ENCODE results near the gene CDH13.

Gene CDH13

GRCh38 chr16:83738923-83739503 lies 1112.2 kb downstream of the CDH13 start:
- no peak overlapping the region for H3K4me3 ChIP-seq (ENCODE audit: low read depth, low read length)
- in situ Hi-C loops (cut with HindIII; ENCODE audit: low sequenced_read_pairs): no loop called here
- no peak for DNase-seq (ENCODE audit: low read depth)
- TF ChIP-seq, protein P1, sequence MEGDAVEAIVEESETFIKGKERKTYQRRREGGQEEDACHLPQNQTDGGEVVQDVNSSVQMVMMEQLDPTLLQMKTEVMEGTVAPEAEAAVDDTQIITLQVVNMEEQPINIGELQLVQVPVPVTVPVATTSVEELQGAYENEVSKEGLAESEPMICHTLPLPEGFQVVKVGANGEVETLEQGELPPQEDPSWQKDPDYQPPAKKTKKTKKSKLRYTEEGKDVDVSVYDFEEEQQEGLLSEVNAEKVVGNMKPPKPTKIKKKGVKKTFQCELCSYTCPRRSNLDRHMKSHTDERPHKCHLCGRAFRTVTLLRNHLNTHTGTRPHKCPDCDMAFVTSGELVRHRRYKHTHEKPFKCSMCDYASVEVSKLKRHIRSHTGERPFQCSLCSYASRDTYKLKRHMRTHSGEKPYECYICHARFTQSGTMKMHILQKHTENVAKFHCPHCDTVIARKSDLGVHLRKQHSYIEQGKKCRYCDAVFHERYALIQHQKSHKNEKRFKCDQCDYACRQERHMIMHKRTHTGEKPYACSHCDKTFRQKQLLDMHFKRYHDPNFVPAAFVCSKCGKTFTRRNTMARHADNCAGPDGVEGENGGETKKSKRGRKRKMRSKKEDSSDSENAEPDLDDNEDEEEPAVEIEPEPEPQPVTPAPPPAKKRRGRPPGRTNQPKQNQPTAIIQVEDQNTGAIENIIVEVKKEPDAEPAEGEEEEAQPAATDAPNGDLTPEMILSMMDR (IDR thresholded peaks at IDR 0.05; ENCODE audit: low read depth, low read length, missing control alignments): no peak

- H3K4me3 ChIP-seq (ENCODE audit: low read depth, low read length): no peak overlapping the region
- no peak for DNase-seq (ENCODE audit: low read depth)
- in situ Hi-C loops (cut with HindIII; ENCODE audit: low sequenced_read_pairs): no loop called here
- TF ChIP-seq, protein P1 (IDR thresholded peaks at IDR 0.05; ENCODE audit: low read depth, low read length, missing control alignments): no peak
Measured at GRCh38 chr16:83742124-83742899, 1115.5 kb downstream of the CDH13 start.

DNA sequence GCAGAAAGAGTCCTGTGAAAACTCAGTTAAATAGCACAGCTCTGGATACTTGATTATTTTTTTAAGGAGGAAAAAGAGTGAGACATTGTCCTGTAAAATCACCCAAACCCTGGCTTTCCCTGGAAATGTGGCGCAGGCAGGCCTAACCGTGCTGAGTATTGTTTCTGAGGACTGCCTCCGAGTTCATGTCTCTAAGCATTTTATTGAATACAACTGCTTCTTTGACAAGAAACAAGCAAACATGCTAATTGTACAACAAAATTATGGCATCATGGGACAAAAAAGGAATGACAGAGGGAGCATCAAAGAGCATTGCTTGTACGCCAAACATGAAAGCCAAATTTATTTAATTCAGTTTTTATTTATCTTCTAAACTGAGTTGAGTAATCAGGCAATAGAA lies 1116.5 kb downstream of the CDH13 start:
- no peak for DNase-seq (ENCODE audit: low read depth)
- in situ Hi-C loops (cut with HindIII; ENCODE audit: low sequenced_read_pairs): no loop called here
- TF ChIP-seq, protein P1 (IDR thresholded peaks at IDR 0.05; ENCODE audit: low read depth, low read length, missing control alignments): no peak
- no peak overlapping the region for H3K4me3 ChIP-seq (ENCODE audit: low read depth, low read length)

DNA sequence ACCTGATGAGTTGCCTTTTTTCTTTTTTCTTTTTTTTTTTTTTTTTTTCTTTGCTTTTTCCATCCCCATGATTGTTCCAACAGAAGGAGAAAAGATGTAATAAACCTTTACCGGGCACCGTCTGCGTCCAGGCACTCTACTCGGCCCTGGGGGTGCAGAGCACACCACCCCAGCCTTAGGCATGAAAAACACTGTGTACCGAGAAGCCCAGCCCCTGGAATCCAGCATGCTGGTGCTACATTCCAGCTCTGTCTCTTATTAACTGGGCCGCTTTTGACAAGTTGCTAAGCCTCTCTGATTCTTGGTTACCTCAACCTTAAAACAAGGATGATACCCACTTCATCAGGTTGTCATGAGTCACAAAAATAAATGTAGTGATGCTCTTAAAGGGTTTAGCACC lies 1117.0 kb downstream of the CDH13 start:
- TF ChIP-seq, protein P1 (IDR thresholded peaks at IDR 0.05; ENCODE audit: low read depth, low read length, missing control alignments): no peak
- DNase-seq (ENCODE audit: low read depth): no peak
- in situ Hi-C loops (cut with HindIII; ENCODE audit: low sequenced_read_pairs): no loop called here
- H3K4me3 ChIP-seq (ENCODE audit: low read depth, low read length): no peak overlapping the region

DNA sequence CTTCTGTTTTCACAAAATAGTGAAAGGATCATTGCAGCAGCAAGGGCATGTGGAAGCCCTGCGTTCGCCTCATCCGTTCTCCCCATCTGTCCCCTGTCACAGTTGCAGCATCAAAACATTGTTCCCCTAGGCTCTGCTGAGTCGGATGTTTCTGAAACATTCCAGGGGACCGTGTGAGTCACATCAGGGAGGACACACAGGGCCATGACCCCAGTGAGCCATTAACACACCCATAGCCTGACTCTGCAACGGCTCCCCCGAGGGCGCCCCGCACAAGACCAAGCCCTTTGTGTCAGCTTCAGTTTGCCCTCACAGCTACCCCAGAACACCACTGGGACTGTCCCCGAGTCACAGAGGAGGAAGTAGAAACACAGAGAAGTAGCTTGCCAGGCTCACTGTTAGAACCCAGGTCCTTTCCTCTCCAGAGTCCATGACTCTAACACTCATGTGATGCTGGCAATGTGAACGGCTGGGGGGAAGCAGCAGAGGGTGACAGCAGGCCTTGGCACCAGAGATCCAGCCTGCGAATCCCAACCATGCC lies 1117.7 kb downstream of the CDH13 start:
- TF ChIP-seq, protein P1 (IDR thresholded peaks at IDR 0.05; ENCODE audit: low read depth, low read length, missing control alignments): no peak
- no peak overlapping the region for H3K4me3 ChIP-seq (ENCODE audit: low read depth, low read length)
- in situ Hi-C loops (cut with HindIII; ENCODE audit: low sequenced_read_pairs): no loop called here
- DNase-seq (ENCODE audit: low read depth): no peak

GRCh38 chr16:83746611-83747010 lies 1119.8 kb downstream of the CDH13 start:
- in situ Hi-C loops (cut with HindIII; ENCODE audit: low sequenced_read_pairs): no loop called here
- TF ChIP-seq, protein P1 (IDR thresholded peaks at IDR 0.05; ENCODE audit: low read depth, low read length, missing control alignments): no peak
- no peak for DNase-seq (ENCODE audit: low read depth)

More at GRCh38 chr16:83746611-83747010, 1119.8 kb downstream of the CDH13 start:
- no peak overlapping the region for H3K4me3 ChIP-seq (ENCODE audit: low read depth, low read length)
